Esophagus squamous epithelium (tissue), 4 donors: ENCODE data around the gene BCL11B.

Experiments
- CTCF ChIP-seq, 6 experiments: fragments of 450-650 bp in 4 of 6; fragments of 200-600 bp in 2 of 6; sonication (generic) in 2 of 6; IDR thresholded peaks; one replicate each; pipeline ENCODE4 v1.5.1; 2016 to 2019; ENCODE audit warnings: antibody characterized with exemption in 6 of 6, mild to moderate bottlenecking in 4 of 6, moderate library complexity in 4 of 6
- POLR2A ChIP-seq, 4 donors: fragments of 450-650 bp; IDR thresholded peaks; one replicate each; pipeline ENCODE4 v1.6.1; 2017; ENCODE audit warnings: antibody characterized with exemption in 4 of 4, mild to moderate bottlenecking in 4 of 4, moderate library complexity in 3 of 4

- no peak for TF ChIP-seq CTCF (IDR thresholded peaks at IDR 0.05)
- no peak for TF ChIP-seq POLR2A (IDR thresholded peaks at IDR 0.05)
Measured at GRCh38 chr14:99181241-99181640, 90.8 kb downstream of the BCL11B start.
